Immature natural killer cell (primary cell): Measurements from ENCODE around the gene MCOLN3. TPM values are rescaled to one million over a fixed set of nuclear protein-coding genes. Genes with fewer than 3 reads are reported as not detected.
A peak's percentile ranks its signal among the peaks of the same experiment; 100 is the strongest.
"Not testable (repeated sequence)": the region's sequence is repeated elsewhere in the genome, so short reads cannot be mapped to it uniquely, and the experiment has no call there.

Source experiments
- DNase-seq, 3 donors: peaks; one replicate each; pipeline ENCODE4 v3.0.0; 2022; ENCODE audit warnings: mixed read lengths in 1 of 3
- H3K27ac Mint-ChIP-seq, 6 donors: one replicate each; pipeline ENCODE4 v1.8.0; 2020; ENCODE audit warnings: mixed read lengths in 6 of 6, mild to moderate bottlenecking in 5 of 6, inconsistent platforms in 4 of 6, moderate library complexity in 3 of 6
- H3K27me3 Mint-ChIP-seq, 3 donors: one replicate each; pipeline ENCODE4 v1.8.0; 2020 to 2021; ENCODE audit warnings: low read depth in 3 of 3, mild to moderate bottlenecking in 3 of 3, mixed read lengths in 3 of 3, moderate library complexity in 3 of 3, inconsistent platforms in 1 of 3
- H3K36me3 Mint-ChIP-seq, 3 donors: one replicate each; pipeline ENCODE4 v1.8.0; 2020; ENCODE audit warnings: mixed read lengths in 3 of 3, inconsistent platforms in 2 of 3, mild to moderate bottlenecking in 2 of 3
- H3K4me1 Mint-ChIP-seq, 2 donors: one replicate each; pipeline ENCODE4 v1.8.0; 2020; ENCODE audit warnings: inconsistent platforms in 2 of 2, mild to moderate bottlenecking in 2 of 2, mixed read lengths in 2 of 2, moderate library complexity in 1 of 2
- H3K4me3 Mint-ChIP-seq, 5 donors: one replicate each; pipeline ENCODE4 v1.8.0; 2020; ENCODE audit warnings: mild to moderate bottlenecking in 5 of 5, mixed read lengths in 5 of 5, inconsistent platforms in 3 of 5, moderate library complexity in 3 of 5
- H3K9me3 Mint-ChIP-seq, 6 donors: one replicate each; pipeline ENCODE4 v1.8.0; 2020; ENCODE audit warnings: mild to moderate bottlenecking in 6 of 6, mixed read lengths in 6 of 6, inconsistent platforms in 4 of 6, moderate library complexity in 3 of 6
- polyA plus RNA-seq, 3 donors: library from polyadenylated mRNA; unstranded; fragments of 300-500 nt; fragmentation: Illumina TruSeq; gene quantifications; one replicate each; pipeline ENCODE4 v1.2.3, GENCODE V29; 2021

Gene MCOLN3
- polyA plus RNA-seq, 3 donors from 2014 or later, result not detected

GRCh38 chr1:85030536-85030935 lies 17.8 kb downstream of the MCOLN3 start:
- no peak overlapping the region for H3K4me3 Mint-ChIP-seq
- no peak for DNase-seq
- peaks cover 1 to 6% (median 4%) of the 10 kb centered on the region in 3 donors for H3K27me3 Mint-ChIP-seq
- peaks cover 12 to 14% of the 10 kb centered on the region in 2 donors for H3K4me1 Mint-ChIP-seq
- no peaks in the 10 kb centered on the region for H3K36me3 Mint-ChIP-seq
- no peak overlapping the region for H3K27ac Mint-ChIP-seq
- no peaks in the 10 kb centered on the region for H3K9me3 Mint-ChIP-seq

GRCh38 chr1:85028151-85028550 lies 20.1 kb downstream of the MCOLN3 start:
- H3K4me3 Mint-ChIP-seq, result peak overlapping the region in 1 of 5 donors; percentile 67
- peaks cover 12 to 14% of the 10 kb centered on the region in 2 donors for H3K4me1 Mint-ChIP-seq
- DNase-seq, result no peak
- H3K27me3 Mint-ChIP-seq, result peaks cover 1 to 6% (median 3%) of the 10 kb centered on the region in 3 donors
- H3K9me3 Mint-ChIP-seq, result no peaks in the 10 kb centered on the region
- H3K27ac Mint-ChIP-seq, result peak overlapping the region in 3 of 6 donors; percentile 4 to 71 (median 30)
- H3K36me3 Mint-ChIP-seq, result no peaks in the 10 kb centered on the region

- DNase-seq, result peak; percentile 30 to 62 (median 48)
- Mint-ChIP-seq H3K27me3 (peaks cover 1 to 6% (median 3%) of the 10 kb centered on the region in 3 donors), H3K9me3 (no peaks in the 10 kb centered on the region), H3K4me1 (peaks cover 12 to 14% of the 10 kb centered on the region in 2 donors), H3K36me3 (no peaks in the 10 kb centered on the region), H3K27ac (peak overlapping the region; percentile 65 to 89 (median 78)), H3K4me3 (peak overlapping the region; percentile 65 to 86 (median 72))
Measured at GRCh38 chr1:85027242-85027983, 20.9 kb downstream of the MCOLN3 start.

- DNase-seq, result no peak
- Mint-ChIP-seq H3K27me3 (peaks cover under 1 to 6% (median 3%) of the 10 kb centered on the region in 3 donors), H3K36me3 (no peaks in the 10 kb centered on the region), H3K4me1 (peaks cover 12 to 14% of the 10 kb centered on the region in 2 donors), H3K27ac (no peak overlapping the region), H3K9me3 (no peaks in the 10 kb centered on the region), H3K4me3 (no peak overlapping the region)
Measured at GRCh38 chr1:85025940-85026339, 22.4 kb downstream of the MCOLN3 start.

- no peak overlapping the region for H3K4me3 Mint-ChIP-seq
- no peak overlapping the region for H3K27ac Mint-ChIP-seq
- peaks cover 12 to 14% of the 10 kb centered on the region in 2 donors for H3K4me1 Mint-ChIP-seq
- no peaks in the 10 kb centered on the region for H3K36me3 Mint-ChIP-seq
- peaks cover 0 to 3% (median 0%) of the 10 kb centered on the region in 3 donors for H3K27me3 Mint-ChIP-seq
- DNase-seq, result no peak
- no peaks in the 10 kb centered on the region for H3K9me3 Mint-ChIP-seq
Measured at GRCh38 chr1:85024736-85025135, 23.6 kb downstream of the MCOLN3 start.

GRCh38 chr1:85022700-85023099 lies 25.6 kb downstream of the MCOLN3 start:
- no peaks in the 10 kb centered on the region for H3K9me3 Mint-ChIP-seq
- no peak overlapping the region for H3K27ac Mint-ChIP-seq
- H3K36me3 Mint-ChIP-seq, result no peaks in the 10 kb centered on the region
- peaks cover 0 to 3% (median 0%) of the 10 kb centered on the region in 3 donors for H3K27me3 Mint-ChIP-seq
- DNase-seq, result peak in 1 of 3 donors; percentile 10
- peaks cover 8 to 10% of the 10 kb centered on the region in 2 donors for H3K4me1 Mint-ChIP-seq
- no peak overlapping the region for H3K4me3 Mint-ChIP-seq

- Mint-ChIP-seq H3K4me3 (no peak overlapping the region), H3K36me3 (no peaks in the 10 kb centered on the region), H3K9me3 (no peaks in the 10 kb centered on the region), H3K27me3 (peaks cover 0 to 2% (median 0%) of the 10 kb centered on the region in 3 donors), H3K4me1 (no peaks in the 10 kb centered on the region), H3K27ac (no peak overlapping the region)
- DNase-seq, result no peak
Measured at GRCh38 chr1:85019994-85020393, 28.3 kb downstream of the MCOLN3 start.

- DNase-seq, result no peak
- Mint-ChIP-seq H3K36me3 (no peaks in the 10 kb centered on the region), H3K4me3 (no peak overlapping the region), H3K4me1 (no peaks in the 10 kb centered on the region), H3K27ac (peak overlapping the region in 1 of 6 donors; percentile 80), H3K27me3 (peaks cover 0 to 5% (median 3%) of the 10 kb centered on the region in 3 donors), H3K9me3 (no peaks in the 10 kb centered on the region)
Measured at GRCh38 chr1:85015826-85016225, 32.5 kb downstream of the MCOLN3 start.

- H3K4me1 Mint-ChIP-seq, H3K36me3 Mint-ChIP-seq, H3K27ac Mint-ChIP-seq, H3K4me3 Mint-ChIP-seq, DNase-seq: not testable (repeated sequence)
- peaks cover 0 to 19% (median 6%) of the 10 kb centered on the region in 6 donors for H3K9me3 Mint-ChIP-seq
- peaks cover 2 to 43% (median 12%) of the 10 kb centered on the region in 3 donors for H3K27me3 Mint-ChIP-seq
Measured at GRCh38 chr1:85005641-85006040, 42.7 kb downstream of the MCOLN3 start.

- H3K27ac Mint-ChIP-seq, result no peak overlapping the region
- H3K4me3 Mint-ChIP-seq, result no peak overlapping the region
- H3K9me3 Mint-ChIP-seq, result peaks cover 0 to 15% (median 1%) of the 10 kb centered on the region in 6 donors
- peaks cover 13 to 30% (median 23%) of the 10 kb centered on the region in 3 donors for H3K27me3 Mint-ChIP-seq
- H3K4me1 Mint-ChIP-seq, result peaks cover 8 to 19% of the 10 kb centered on the region in 2 donors
- DNase-seq, result no peak
- H3K36me3 Mint-ChIP-seq, result no peaks in the 10 kb centered on the region
Measured at GRCh38 chr1:85001742-85002141, 46.6 kb downstream of the MCOLN3 start.

GRCh38 chr1:84998642-84999280 lies 49.5 kb downstream of the MCOLN3 start:
- H3K36me3 Mint-ChIP-seq, result no peaks in the 10 kb centered on the region
- peak in 1 of 3 donors; percentile 36 for DNase-seq
- H3K4me3 Mint-ChIP-seq, result peak overlapping the region; percentile 15 to 77 (median 68)
- peaks cover 17 to 23% (median 17%) of the 10 kb centered on the region in 3 donors for H3K27me3 Mint-ChIP-seq
- peak overlapping the region in 2 of 6 donors; percentile 61 to 66 for H3K27ac Mint-ChIP-seq
- peaks cover 12 to 23% of the 10 kb centered on the region in 2 donors for H3K4me1 Mint-ChIP-seq
- peaks cover 0 to 4% (median 1%) of the 10 kb centered on the region in 6 donors for H3K9me3 Mint-ChIP-seq

- no peak for DNase-seq
- Mint-ChIP-seq H3K9me3 (peaks cover 0 to 3% (median 0%) of the 10 kb centered on the region in 6 donors), H3K27ac (peak overlapping the region in 1 of 6 donors; percentile 38), H3K27me3 (peaks cover 10 to 17% (median 15%) of the 10 kb centered on the region in 3 donors), H3K4me1 (peaks cover 12 to 23% of the 10 kb centered on the region in 2 donors), H3K36me3 (no peaks in the 10 kb centered on the region), H3K4me3 (peak overlapping the region; percentile 74 to 86 (median 82))
Measured at GRCh38 chr1:84997667-84998600, 50.4 kb downstream of the MCOLN3 start.
